SH-SY5Y (cell line): Measurements from ENCODE around the gene ERBB2.

ENCODE experiments used
- GATA2 ChIP-seq: IDR thresholded peaks from 2 replicates; pipeline ENCODE4 v1.6.1; 2011; ENCODE audit warnings: mild to moderate bottlenecking, low read depth, low read length
- GATA3 ChIP-seq: IDR thresholded peaks from 2 replicates; pipeline ENCODE4 v1.6.1; 2011; ENCODE audit warnings: low read depth, mild to moderate bottlenecking, low read length, moderate library complexity

ERBB2 gene

DNA sequence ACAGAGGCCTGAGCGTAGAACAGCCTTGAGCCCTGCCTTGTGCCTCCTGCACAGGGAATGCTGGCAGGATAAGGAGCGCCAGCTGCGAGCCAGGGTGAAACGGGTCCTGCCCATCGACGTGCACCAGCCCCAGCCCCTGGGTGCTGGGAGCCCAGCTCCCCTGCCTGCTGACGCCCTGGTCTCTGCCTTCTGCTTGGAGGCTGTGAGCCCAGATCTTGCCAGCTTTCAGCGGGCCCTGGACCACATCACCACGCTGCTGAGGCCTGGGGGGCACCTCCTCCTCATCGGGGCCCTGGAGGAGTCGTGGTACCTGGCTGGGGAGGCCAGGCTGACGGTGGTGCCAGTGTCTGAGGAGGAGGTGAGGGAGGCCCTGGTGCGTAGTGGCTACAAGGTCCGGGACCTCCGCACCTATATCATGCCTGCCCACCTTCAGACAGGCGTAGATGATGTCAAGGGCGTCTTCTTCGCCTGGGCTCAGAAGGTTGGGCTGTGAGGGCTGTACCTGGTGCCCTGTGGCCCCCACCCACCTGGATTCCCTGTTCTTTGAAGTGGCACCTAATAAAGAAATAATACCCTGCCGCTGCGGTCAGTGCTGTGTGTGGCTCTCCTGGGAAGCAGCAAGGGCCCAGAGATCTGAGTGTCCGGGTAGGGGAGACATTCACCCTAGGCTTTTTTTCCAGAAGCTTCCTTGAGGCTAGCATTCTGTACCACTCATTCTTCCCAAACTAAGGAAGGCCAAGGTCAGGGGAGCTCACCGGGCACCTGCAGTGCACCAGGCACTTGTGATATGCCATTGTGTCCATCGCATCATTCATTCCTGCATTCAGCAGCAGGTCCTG lies 29.7 kb upstream of the ERBB2 start:
- no peak for TF ChIP-seq GATA3
- no peak for TF ChIP-seq GATA2

DNA sequence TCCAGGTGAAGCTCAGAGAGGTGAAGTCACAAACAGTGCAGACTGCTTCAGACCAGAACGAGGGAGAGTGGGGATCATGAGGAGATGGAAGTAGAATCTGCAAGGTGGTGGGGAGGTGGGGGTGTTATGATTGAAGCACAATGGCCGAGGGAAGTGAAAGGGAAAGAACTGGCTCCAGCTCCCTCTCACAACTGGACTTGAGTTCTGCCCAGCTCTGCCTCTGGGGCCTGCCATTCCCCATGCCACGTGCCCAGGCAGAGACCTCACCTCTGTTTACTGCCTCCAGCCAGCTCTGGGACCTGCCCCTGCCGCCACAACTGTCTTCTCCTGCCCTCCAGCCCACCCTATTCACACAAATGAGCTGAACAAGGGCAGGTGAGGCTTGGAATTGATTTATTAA lies 29.1 kb upstream of the ERBB2 start:
- TF ChIP-seq GATA2 (no peak), GATA3 (no peak)

DNA sequence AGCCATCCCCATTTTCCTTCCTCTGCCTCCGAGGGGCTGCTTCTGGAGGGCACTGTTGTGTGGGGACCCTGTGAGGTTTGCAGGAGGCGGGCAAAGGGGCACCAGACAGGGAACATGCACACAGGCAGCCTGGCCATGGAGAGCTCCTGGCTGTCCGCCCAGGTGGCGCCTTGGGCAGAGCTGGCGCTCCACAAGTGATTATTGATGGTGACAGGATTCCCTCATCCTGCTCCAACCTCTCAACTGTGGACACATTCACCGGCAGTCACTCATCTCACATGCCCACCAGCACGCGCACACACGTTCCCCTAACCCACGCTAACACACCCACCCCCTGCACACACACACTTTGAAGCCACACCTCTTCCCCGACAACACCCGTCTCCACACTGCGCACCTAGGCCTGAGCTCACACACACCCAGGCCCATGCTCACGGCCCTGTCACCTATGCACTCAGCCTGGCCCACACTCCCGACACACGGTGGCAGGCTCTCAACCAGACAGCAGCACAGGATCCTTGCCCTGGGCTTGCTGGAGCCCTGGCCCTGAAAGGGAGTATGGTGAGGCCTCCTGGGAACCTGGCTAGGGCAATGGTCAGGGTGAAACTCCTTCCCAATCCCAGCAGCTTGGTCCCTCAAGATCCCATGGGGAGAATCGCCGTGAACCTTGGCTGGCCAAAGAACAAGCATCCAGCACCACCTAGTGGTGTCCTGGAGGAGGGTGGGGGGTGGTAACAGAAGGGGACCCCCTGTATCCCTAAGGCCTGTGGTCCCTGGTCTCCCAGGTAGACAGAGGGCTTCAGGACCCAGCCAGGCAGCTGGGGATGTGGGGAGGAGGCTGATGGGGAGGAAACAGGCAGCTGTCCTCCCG lies 28.0 kb upstream of the ERBB2 start:
- no peak for TF ChIP-seq GATA3
- TF ChIP-seq GATA2, result no peak

DNA sequence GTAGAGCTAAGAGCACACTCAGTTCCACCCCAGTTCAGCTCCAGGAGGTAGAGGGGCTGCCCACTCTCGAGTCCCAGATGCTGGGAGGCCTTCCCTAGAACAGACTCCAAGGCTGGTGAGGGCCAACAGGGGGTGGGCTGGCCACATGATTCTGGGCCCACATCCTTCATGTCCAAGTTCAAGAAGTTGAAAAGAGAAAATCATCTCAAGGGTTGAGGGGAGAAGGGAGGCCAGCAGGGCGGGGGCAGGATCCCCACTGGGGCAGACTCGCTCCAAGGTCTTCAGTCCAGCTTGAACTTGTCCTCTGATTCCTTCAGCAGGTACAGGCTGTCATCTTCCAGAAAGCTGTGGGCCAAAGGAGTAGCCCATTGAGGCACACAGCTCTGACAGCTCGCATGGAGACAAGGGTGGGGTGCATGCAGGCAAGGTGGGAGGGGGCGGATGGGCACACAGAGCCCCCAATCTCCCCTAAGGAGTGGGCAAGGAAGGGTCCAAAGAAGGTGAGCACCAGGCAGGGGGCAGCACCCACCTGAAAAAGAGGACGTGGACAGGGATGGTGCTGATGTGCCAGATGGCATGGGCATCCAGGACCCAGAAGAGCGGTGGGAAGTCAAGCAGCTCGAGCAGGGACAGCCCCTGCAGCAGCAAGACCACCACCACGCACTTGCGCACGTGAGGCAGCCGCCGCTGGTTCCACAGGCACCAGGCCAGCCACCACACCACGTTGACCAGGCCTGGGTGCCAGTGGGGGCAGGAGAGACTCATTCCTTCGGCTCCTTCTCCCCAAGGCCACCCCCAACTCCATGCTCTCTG lies 27.1 kb upstream of the ERBB2 start:
- TF ChIP-seq GATA3 (no peak), GATA2 (no peak)

DNA sequence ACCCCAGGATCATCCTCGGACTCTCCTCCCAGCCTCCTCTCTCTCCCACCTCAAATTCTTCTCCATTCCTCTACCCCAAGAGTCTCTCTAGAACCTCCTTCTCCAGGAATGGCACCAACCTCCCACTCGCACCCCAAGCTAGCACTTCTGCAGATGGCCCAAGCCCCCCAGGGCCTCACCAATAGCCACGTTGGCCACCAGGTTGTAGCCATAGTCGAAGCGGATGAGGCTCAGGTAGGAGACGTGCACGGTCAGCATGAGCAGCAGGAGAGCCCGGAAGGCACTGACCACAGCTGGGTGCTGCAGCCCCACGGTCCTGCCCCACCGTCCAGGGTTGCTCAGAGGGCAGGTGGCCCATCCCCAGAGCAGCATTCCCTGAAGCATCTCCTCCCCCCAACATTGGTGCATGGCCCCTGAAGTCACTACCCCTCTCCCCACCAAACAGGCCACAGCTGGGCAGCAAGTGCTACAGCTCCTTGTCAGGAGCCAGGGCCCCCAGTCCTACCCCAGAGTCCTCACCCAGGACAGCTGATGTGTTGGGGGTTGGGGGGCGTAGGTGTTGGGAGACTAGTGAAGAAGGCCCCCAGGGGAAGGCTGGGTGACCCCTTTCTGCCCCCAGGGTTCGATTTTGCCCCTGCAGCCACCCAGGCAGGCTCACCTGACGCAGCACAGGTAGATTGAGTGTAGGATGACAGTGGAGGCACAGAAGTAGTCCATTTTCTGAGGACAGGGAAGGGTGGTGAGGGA lies 26.4 kb upstream of the ERBB2 start:
- no peak for TF ChIP-seq GATA2
- no peak for TF ChIP-seq GATA3

DNA sequence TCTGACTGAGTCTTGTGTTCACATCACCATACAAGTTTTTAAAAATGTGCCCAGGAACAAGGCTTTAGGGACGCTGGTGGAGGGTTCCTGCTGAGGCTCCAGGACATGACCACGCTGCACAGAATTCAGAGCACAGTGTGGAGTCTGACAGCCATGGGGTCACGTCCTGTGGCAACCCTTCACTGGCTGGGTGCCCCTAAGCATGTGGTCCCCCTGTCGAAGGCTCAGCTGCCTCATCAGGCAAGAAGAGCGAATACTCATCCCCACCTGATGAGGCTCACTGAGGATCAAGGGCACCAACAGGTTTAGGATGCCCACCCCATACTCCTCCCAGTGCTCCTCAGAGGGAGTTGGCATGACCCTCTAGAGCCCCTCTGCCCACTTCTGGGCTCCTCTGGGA lies 25.7 kb upstream of the ERBB2 start:
- TF ChIP-seq GATA2, result no peak
- no peak for TF ChIP-seq GATA3

DNA sequence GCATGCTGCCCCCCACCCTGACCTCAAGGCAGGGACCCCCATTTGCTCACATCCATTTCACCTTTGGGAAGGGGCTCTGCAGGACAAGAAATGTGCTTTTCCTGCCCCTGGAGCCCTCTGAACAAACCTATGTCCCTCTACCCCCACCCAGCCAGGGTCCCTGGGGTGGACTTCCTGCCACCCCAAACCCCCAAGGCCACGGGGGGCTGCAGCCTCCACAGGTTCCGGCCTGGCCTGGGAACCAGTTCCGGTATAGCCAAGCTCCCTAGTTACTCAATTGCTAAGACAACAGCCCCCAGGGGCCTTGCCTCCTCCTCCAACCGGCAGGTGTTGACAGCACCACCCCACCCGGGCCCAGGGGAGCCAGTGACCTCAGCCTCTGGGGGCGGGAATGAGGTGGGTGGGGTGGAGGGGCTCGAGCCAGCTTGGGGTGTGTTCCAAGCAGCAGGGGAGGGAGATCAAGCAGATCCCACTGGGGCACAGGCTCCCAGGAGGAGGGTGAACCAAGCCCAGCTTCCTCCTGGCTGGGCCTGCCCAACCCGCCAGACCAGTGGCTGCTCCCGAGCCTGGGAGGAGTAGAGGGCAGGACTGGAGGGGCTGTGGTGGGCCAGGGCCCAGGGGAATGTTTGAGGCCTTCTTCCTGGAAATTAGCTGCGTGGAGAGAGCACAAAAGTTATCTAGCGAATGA lies 25.0 kb upstream of the ERBB2 start:
- TF ChIP-seq GATA2 (no peak), GATA3 (no peak)

DNA sequence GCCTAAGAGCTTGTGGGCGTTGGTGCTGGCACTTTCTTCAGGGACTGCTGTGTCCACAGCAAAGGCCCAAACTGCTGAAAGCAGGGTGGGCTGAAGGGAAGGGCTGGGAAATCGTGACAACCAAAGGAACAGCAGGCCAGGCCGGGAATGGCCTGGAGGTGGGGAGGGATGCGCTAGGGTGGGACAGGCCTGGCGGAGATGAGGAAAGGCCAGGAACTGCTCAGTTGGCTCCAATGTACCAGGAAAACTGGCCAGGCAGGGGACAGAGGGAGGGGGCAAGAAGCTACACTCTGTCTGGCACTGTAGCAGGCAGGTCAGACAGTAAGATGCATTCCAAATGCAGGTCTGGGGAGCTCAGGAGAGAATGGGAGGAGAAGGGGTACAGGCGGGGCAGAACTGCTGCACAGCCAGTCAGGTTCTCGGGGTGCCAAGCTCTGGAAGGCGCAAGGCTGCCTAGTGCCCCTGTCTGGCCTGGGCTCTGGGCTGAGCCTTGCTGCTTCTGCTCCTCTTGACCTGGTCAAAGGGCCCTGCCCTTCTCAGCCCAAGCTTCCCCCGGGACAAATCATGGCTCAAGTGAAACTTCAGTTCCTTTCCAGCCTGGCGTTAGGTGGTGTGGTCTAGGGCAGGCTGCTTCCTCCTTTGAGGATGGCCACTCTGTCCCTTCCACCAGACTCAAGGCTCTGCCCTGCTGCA lies 24.3 kb upstream of the ERBB2 start:
- no peak for TF ChIP-seq GATA3
- TF ChIP-seq GATA2, result no peak

DNA sequence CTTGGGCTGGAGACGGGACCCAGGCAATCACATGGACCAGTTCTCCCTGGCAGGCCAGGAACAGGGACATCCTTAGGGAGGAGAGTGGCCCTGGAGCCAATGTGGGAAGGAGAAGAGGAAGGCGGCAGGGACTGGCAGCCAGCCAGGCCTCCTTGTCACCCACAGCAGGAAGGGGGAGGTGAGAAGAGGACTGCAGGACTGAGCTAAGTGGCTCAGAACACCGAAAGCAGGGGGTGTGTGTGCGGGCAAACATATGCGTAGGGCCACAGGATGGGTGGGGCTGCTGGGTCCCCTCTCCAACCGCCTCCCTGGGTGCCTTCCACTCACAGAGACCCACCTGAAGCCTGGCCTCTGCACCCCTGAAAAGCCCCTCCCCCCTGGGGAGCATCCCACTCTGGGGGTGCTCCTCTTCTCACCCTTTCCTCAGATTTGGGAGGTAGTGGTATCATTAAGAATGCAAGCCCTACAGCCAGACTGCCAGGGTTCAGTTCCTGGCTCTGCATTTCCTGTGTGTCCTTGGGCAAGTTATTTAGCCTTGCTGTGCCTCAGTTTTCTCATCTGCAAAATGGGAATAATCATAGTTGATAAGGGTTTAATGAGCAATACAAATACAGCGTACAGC lies 23.6 kb upstream of the ERBB2 start:
- TF ChIP-seq GATA3 (no peak), GATA2 (no peak)

DNA sequence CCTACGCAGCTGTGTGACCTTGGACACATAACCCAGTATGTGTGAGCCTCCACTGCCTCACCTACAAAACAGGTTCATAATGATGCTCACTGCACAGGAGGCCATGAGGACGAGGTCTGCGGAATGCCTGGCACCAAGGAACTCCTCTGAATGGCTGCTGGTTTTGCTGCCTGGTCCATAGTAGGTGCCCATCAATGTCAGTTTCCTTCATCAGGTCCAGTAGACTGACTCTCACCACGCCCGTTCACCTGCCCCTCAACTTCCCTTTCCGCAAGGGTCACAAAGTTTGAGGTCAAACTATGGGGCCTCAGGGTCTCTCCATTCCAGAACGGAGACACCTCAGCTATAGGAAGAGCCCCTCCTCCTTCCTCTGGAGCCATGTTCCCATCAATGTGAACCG lies 22.8 kb upstream of the ERBB2 start:
- no peak for TF ChIP-seq GATA2
- no peak for TF ChIP-seq GATA3

DNA sequence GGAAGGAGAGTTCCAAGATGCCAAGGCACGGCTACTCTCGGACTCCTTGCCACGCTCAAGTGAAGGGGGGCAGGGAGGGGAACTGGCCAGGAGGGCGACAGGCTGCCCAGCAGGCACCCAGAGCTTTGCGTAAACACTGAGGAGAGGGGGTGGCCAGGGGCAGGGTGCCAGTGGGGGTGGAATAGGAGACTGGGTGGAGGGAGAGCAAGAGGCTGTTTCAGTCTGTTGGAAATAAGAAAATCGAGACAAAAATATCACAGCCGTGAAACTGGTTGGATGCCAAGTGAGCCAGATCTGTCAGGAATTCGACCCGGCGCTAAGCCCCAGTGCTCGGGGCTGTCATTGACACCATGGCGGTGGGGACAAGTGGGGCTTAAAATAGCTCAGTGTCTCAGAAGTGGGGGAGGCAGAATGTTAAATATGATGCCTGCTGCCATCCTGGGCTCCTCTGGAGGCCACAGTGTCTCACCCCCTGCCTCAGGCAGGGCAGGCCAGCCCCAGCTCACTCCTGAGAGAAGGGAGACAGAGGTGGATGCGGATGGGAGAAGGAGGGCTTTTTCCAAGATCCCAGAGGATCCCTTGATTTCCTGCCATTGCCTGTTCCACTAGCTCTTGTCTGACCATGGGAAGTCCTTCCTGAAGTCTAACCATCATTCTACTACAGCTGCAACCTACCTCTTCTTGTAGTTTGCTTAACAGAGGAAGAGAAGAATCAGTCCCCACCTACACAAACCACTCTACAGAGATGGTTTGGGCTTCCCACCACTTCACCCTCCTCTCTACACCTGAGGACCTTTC lies 22.1 kb upstream of the ERBB2 start:
- TF ChIP-seq GATA3 (no peak), GATA2 (no peak)
